ENCODE measurements around the gene CERCAM.
"Not testable (repeated sequence)": the region's sequence is repeated elsewhere in the genome, so short reads cannot be mapped to it uniquely, and the experiment has no call there.

Gene CERCAM

DNA sequence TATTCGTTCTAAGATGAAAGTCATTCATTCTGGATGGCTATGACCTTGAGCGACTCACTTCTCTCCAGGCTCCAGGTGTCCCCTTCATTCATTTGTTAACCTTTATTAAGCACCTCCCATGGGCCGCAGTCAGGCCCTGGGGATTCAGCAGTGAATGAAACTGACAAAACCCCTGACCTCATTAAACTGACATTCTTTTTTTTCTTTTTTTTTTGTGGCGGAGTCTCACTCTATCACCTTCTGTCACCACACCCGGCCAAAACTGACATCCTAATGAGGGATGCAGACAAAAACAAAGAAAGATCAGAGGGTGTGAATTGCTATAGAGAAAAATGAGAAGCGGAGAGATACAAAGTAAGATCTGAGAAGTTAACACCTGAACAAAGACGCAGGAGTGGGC is 18.6 kb downstream of the CERCAM start:
- peaks cover 0 to 10% of the 10 kb centered on the region in 2 donors for H3K36me3 ChIP-seq (ENCODE audit: control insufficient read depth in 1 of 2, insufficient read depth in 2 of 2, low read length in 2 of 2)
- no peak overlapping the region for H3K4me3 ChIP-seq (ENCODE audit: low read depth in 1 of 2, low read length in 2 of 2)
- H3K4me1 ChIP-seq (ENCODE audit: control insufficient read depth in 1 of 2, insufficient read depth in 2 of 2, low read length in 2 of 2) = peaks cover 0 to 9% of the 10 kb centered on the region in 2 donors
- no peaks in the 10 kb centered on the region for H3K9me3 ChIP-seq (ENCODE audit: control insufficient read depth in 1 of 2, low read length in 2 of 2)
- no peaks in the 10 kb centered on the region for H3K27me3 ChIP-seq (ENCODE audit: low read depth, low read length)
- H3K27ac ChIP-seq (ENCODE audit: low read length) = no peak overlapping the region

DNA sequence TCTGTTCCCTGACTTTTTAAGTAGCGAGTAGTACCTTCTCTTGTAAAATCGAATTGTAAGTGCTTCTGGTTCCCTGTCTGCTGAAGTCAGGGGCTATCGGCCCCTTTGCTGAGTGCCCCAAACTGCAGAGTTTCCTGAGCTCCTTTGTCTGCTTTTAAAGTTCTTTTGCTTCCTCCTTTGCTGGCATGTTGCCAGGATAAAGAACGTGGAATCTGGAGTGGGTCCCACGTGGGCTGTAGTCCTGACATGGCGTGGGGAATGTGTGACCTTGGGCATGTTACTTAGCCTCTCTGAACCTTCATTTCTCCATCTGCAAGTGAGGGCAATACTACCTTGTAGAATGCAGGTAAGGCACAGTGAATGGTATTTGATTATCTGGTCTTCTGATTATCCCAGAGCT is 21.5 kb downstream of the CERCAM start:
- Histone ChIP-seq H3K9me3 (ENCODE audit: control insufficient read depth in 1 of 2, low read length in 2 of 2) (no peaks in the 10 kb centered on the region), H3K27me3 (ENCODE audit: low read depth, low read length) (no peaks in the 10 kb centered on the region), H3K4me1 (ENCODE audit: control insufficient read depth in 1 of 2, insufficient read depth in 2 of 2, low read length in 2 of 2) (peaks cover 0 to 9% of the 10 kb centered on the region in 2 donors), H3K27ac (ENCODE audit: low read length) (no peak overlapping the region), H3K4me3 (ENCODE audit: low read depth in 1 of 2, low read length in 2 of 2) (no peak overlapping the region), H3K36me3 (ENCODE audit: control insufficient read depth in 1 of 2, insufficient read depth in 2 of 2, low read length in 2 of 2) (no peaks in the 10 kb centered on the region)

DNA sequence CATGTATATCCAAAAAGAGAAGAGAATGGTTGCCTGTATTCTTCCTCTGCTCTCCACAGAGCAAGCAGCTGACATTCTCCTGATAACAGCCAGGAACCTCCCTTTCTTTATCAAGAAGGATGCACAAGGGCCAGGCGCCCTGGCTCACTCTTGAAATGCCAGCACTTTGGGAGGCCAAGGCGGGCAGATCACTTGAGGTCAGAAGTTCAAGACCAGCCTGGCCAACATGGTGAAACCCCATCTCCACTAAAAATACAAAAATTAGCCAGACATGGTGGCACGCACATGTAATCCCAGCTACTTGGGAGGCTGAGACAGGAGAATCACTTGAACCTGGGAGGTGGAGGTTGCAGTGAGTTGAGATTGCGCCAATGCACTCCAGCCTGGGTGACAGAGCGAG is 25.8 kb downstream of the CERCAM start:
- not testable (repeated sequence) for H3K4me1 ChIP-seq (ENCODE audit: control insufficient read depth in 1 of 2, insufficient read depth in 2 of 2, low read length in 2 of 2); H3K4me3 ChIP-seq (ENCODE audit: low read depth in 1 of 2, low read length in 2 of 2)

DNA sequence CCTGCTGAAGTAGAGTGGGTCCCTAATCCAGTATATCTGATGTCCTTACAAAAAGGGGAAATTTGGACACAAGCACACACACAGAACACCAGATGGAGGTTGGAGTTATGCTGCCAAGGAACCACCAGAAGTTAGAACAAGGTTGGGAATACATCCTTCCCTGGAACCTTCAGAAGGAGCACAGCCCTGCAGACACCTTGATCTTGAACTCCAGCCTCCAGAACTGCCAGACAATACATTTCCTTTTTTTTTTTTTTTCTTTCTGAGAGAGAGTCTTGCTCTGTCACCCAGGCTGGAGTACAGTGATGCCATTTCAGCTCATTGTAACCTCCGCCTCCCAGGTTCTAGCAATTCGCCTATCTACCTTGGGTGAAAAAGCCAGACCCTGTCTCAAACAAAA is 28.1 kb downstream of the CERCAM start:
- Histone ChIP-seq H3K4me3 (ENCODE audit: low read depth in 1 of 2, low read length in 2 of 2) (no peak overlapping the region), H3K9me3 (ENCODE audit: control insufficient read depth in 1 of 2, low read length in 2 of 2) (no peaks in the 10 kb centered on the region), H3K4me1 (ENCODE audit: control insufficient read depth in 1 of 2, insufficient read depth in 2 of 2, low read length in 2 of 2) (no peaks in the 10 kb centered on the region), H3K27ac (ENCODE audit: low read length) (no peak overlapping the region), H3K36me3 (ENCODE audit: control insufficient read depth in 1 of 2, insufficient read depth in 2 of 2, low read length in 2 of 2) (no peaks in the 10 kb centered on the region), H3K27me3 (ENCODE audit: low read depth, low read length) (no peaks in the 10 kb centered on the region)

More for the DNA sequence above, 25.8 kb downstream of the CERCAM start:
- not testable (repeated sequence) for H3K9me3 ChIP-seq (ENCODE audit: control insufficient read depth in 1 of 2, low read length in 2 of 2); H3K27ac ChIP-seq (ENCODE audit: low read length); H3K27me3 ChIP-seq (ENCODE audit: low read depth, low read length); H3K36me3 ChIP-seq (ENCODE audit: control insufficient read depth in 1 of 2, insufficient read depth in 2 of 2, low read length in 2 of 2)

DNA sequence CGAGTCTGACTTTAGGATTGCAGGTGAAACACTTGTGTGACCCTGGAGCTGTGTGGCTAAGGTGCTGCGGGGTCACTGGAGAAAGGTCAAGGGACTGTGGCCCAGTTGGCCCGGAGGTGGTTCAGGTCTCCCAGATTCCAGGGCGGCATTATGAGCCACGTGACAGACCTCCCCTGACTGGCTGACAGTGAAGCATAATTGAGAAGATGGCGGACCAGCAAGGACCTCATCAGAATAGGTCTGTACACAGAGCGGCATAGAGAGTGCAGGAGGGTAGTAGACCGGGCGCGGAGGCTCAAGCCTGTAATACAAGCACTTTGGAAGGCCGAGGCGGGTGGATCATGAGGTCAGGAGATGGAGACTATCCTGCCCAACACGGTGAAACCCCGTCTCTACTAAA is 34.3 kb downstream of the CERCAM start:
- H3K9me3 ChIP-seq (ENCODE audit: control insufficient read depth in 1 of 2, low read length in 2 of 2) = no peaks in the 10 kb centered on the region
- H3K36me3 ChIP-seq (ENCODE audit: control insufficient read depth in 1 of 2, insufficient read depth in 2 of 2, low read length in 2 of 2) = peaks cover 0 to 3% of the 10 kb centered on the region in 2 donors
- H3K27me3 ChIP-seq (ENCODE audit: low read depth, low read length) = no peaks in the 10 kb centered on the region
- H3K4me3 ChIP-seq (ENCODE audit: low read depth in 1 of 2, low read length in 2 of 2) = no peak overlapping the region
- peaks cover 0 to 8% of the 10 kb centered on the region in 2 donors for H3K4me1 ChIP-seq (ENCODE audit: control insufficient read depth in 1 of 2, insufficient read depth in 2 of 2, low read length in 2 of 2)
- H3K27ac ChIP-seq (ENCODE audit: low read length) = no peak overlapping the region

DNA sequence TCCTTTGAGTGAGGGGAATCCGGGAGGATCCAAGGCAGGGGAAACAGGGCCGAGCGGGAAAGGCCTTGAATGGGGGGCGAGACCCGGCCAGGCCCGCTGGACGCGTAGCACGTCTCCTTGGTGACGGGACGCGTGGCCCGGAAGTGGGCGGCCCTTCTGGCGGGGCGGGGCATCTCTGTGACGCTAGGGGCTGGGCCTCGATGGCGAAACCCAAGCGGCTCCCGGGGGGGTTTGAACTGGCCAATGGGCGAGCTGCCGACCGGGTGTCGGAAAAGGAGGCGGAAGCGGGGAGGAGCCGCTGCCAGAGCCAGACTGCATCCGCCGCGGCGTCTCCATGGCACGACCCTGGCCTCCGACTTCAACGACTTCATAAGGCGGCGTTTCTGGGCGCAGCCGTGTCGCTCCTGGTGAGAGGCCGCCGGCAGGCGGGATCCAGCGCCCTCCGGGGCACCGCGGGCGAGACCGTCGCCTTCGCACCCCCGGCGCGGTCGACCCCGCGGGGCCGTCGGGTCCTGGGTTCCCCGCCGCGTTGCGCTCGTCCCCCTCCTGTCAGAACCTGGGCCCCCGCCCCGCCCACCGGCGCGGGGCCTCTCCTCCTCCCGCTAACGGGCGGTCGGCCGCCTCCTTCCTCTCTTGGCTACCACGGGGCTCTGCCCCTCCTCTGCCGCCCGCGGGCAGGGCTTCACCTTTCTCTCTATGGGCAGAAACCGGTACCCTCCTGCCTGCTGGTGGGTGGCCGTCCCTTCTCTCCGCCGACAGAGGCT is 35.4 kb downstream of the CERCAM start, which contains the start of gene ODF2:
Gene ODF2, plus strand, starts transcription at position 158 of the 764 bp plus-strand sequence. Its CDS starts 86 bp downstream, at position 244.
- Histone ChIP-seq H3K4me1 (ENCODE audit: control insufficient read depth in 1 of 2, insufficient read depth in 2 of 2, low read length in 2 of 2) (peaks cover 0 to 8% of the 10 kb centered on the region in 2 donors), H3K27me3 (ENCODE audit: low read depth, low read length) (no peaks in the 10 kb centered on the region), H3K9me3 (ENCODE audit: control insufficient read depth in 1 of 2, low read length in 2 of 2) (no peaks in the 10 kb centered on the region), H3K27ac (ENCODE audit: low read length) (peak within 1 kb of the TSS; percentile 60), H3K36me3 (ENCODE audit: control insufficient read depth in 1 of 2, insufficient read depth in 2 of 2, low read length in 2 of 2) (peaks cover 9 to 13% of the 10 kb centered on the region in 2 donors), H3K4me3 (ENCODE audit: low read depth in 1 of 2, low read length in 2 of 2) (peak within 1 kb of the TSS; percentile 81 to 93)

DNA sequence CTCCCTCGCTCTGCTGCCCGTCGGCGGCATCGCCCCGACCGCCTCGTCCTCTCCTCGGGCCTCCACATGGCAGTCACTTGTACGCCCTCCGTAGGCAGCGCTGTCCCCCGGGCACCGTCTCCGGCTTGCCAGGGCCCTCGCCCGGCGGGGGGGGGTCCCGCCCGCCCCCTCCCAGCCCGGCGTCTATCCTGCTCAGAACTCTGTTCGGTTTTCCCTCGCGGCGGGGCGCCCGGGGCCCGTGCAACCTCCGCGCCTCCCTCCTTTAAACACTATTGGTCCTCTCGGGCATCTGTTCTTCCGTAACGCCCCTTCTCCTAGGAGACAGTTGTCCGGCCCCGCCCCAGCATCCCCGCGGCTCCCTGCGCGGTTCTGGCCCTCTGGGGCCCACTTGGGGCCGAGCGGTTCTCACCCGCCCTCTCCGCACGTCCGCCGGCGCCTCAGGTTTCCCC is 36.0 kb downstream of the CERCAM start:
- Histone ChIP-seq H3K4me1 (ENCODE audit: control insufficient read depth in 1 of 2, insufficient read depth in 2 of 2, low read length in 2 of 2) (peaks cover 0 to 8% of the 10 kb centered on the region in 2 donors), H3K27me3 (ENCODE audit: low read depth, low read length) (no peaks in the 10 kb centered on the region), H3K4me3 (ENCODE audit: low read depth in 1 of 2, low read length in 2 of 2) (peak overlapping the region; percentile 81 to 93), H3K9me3 (ENCODE audit: control insufficient read depth in 1 of 2, low read length in 2 of 2) (no peaks in the 10 kb centered on the region), H3K27ac (ENCODE audit: low read length) (peak overlapping the region; percentile 60), H3K36me3 (ENCODE audit: control insufficient read depth in 1 of 2, insufficient read depth in 2 of 2, low read length in 2 of 2) (peaks cover 11 to 15% of the 10 kb centered on the region in 2 donors)

DNA sequence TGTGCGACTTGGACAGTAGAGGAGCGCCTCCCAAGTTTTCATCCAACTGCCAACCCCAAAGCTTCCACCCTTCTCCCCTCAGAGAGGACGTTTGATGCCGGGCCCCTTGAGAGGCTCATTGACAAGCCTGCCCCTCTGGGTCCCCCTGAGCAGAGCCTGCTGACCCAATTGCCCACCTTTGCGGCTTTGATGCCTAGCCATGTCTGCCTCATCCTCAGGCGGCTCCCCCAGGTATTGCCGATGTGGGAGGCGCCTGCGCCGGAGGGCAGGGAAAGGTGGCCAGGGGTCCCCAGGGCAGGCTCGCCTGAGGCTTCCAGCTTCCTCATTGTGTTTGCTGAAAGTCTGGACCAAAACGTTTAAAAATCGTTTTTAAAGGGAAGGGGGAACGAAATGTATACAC is 36.5 kb downstream of the CERCAM start:
- Histone ChIP-seq H3K27ac (ENCODE audit: low read length) (no peak overlapping the region), H3K27me3 (ENCODE audit: low read depth, low read length) (no peaks in the 10 kb centered on the region), H3K4me3 (ENCODE audit: low read depth in 1 of 2, low read length in 2 of 2) (peak overlapping the region; percentile 81 to 93), H3K9me3 (ENCODE audit: control insufficient read depth in 1 of 2, low read length in 2 of 2) (no peaks in the 10 kb centered on the region), H3K36me3 (ENCODE audit: control insufficient read depth in 1 of 2, insufficient read depth in 2 of 2, low read length in 2 of 2) (peaks cover 11 to 18% of the 10 kb centered on the region in 2 donors), H3K4me1 (ENCODE audit: control insufficient read depth in 1 of 2, insufficient read depth in 2 of 2, low read length in 2 of 2) (peaks cover 0 to 8% of the 10 kb centered on the region in 2 donors)

DNA sequence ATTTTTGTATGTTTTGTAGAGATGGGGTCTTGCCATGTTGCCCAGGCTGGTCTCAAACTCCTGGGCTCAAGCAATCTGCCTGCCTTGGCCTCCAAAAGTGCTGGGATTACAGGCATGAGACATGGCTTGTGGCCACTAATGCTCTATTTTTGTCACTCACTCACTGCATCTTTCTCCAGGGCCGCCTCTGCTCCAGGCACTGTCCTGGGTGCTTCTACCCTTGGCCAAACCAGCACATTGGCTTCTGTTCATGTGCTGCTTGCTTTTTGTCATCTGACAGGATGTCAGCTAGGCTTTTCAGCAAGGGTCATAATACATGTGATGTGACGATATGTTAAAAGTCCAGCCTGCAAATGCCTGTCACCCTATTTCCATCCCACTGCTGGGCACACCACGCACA is 38.4 kb downstream of the CERCAM start:
- peaks cover 11 to 32% of the 10 kb centered on the region in 2 donors for H3K36me3 ChIP-seq (ENCODE audit: control insufficient read depth in 1 of 2, insufficient read depth in 2 of 2, low read length in 2 of 2)
- H3K27me3 ChIP-seq (ENCODE audit: low read depth, low read length) = no peaks in the 10 kb centered on the region
- H3K27ac ChIP-seq (ENCODE audit: low read length) = no peak overlapping the region
- no peaks in the 10 kb centered on the region for H3K9me3 ChIP-seq (ENCODE audit: control insufficient read depth in 1 of 2, low read length in 2 of 2)
- peaks cover 0 to 8% of the 10 kb centered on the region in 2 donors for H3K4me1 ChIP-seq (ENCODE audit: control insufficient read depth in 1 of 2, insufficient read depth in 2 of 2, low read length in 2 of 2)
- no peak overlapping the region for H3K4me3 ChIP-seq (ENCODE audit: low read depth in 1 of 2, low read length in 2 of 2)

DNA sequence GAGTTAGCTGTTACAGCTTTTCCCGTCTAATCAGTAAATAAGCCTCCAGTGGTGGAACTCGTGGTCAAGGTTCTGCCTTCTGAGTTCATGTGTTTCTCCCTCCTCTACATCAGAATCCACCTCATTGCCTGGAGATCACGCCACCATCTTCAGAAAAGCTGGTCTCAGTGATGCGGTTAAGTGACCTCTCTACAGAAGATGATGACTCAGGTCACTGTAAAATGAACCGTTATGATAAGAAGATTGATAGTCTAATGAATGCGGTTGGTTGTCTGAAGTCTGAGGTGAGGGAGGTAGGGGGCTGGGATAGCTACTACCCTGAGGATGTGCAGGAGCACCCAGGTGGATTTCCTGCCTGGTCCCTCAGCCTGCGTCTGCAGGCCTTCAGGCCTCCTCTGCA is 48.4 kb downstream of the CERCAM start:
- Histone ChIP-seq H3K9me3 (ENCODE audit: control insufficient read depth in 1 of 2, low read length in 2 of 2) (no peaks in the 10 kb centered on the region), H3K27me3 (ENCODE audit: low read depth, low read length) (no peaks in the 10 kb centered on the region), H3K27ac (ENCODE audit: low read length) (no peak overlapping the region)

DNA sequence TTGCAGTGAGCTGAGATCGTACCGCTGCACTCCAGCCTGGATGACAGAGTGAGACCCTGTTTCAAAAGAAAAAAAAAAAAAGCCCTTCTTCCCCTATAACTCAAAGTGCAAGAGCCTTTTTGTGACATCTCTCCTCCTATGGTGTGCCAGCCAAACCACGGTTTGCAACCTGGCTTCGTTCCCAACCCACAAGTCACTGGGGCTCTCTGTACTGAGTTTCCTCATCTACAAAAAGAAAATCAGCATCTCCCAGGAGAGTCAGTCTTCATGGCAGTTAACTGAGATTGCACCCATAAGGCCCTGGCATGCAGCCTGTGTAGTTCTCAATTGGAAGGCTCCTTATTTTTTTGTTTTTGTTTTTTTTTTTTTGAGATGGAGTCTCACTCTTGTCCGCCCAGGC is 49.9 kb downstream of the CERCAM start:
- Histone ChIP-seq H3K9me3 (ENCODE audit: control insufficient read depth in 1 of 2, low read length in 2 of 2) (no peaks in the 10 kb centered on the region), H3K36me3 (ENCODE audit: control insufficient read depth in 1 of 2, insufficient read depth in 2 of 2, low read length in 2 of 2) (peaks cover 15 to 41% of the 10 kb centered on the region in 2 donors), H3K4me1 (ENCODE audit: control insufficient read depth in 1 of 2, insufficient read depth in 2 of 2, low read length in 2 of 2) (no peaks in the 10 kb centered on the region), H3K4me3 (ENCODE audit: low read depth in 1 of 2, low read length in 2 of 2) (no peak overlapping the region), H3K27me3 (ENCODE audit: low read depth, low read length) (no peaks in the 10 kb centered on the region), H3K27ac (ENCODE audit: low read length) (no peak overlapping the region)

More for the DNA sequence above, 48.4 kb downstream of the CERCAM start:
- Histone ChIP-seq H3K4me3 (ENCODE audit: low read depth in 1 of 2, low read length in 2 of 2) (no peak overlapping the region), H3K36me3 (ENCODE audit: control insufficient read depth in 1 of 2, insufficient read depth in 2 of 2, low read length in 2 of 2) (peaks cover 20 to 40% of the 10 kb centered on the region in 2 donors), H3K4me1 (ENCODE audit: control insufficient read depth in 1 of 2, insufficient read depth in 2 of 2, low read length in 2 of 2) (no peaks in the 10 kb centered on the region)

All from muscle layer of duodenum (tissue), 2 donors.